ENCODE measurements around the gene RAB14. TPM values are rescaled to one million over a fixed set of nuclear protein-coding genes. Genes with fewer than 3 reads are reported as not detected.

Gene RAB14
- total and polyA plus RNA-seq, 10 of the 15 experiments (the other 5 are each of a cell fraction or from before 2014, with no cell fraction given) = 16.7 to 59.9 (median 25.4) TPM

DNA sequence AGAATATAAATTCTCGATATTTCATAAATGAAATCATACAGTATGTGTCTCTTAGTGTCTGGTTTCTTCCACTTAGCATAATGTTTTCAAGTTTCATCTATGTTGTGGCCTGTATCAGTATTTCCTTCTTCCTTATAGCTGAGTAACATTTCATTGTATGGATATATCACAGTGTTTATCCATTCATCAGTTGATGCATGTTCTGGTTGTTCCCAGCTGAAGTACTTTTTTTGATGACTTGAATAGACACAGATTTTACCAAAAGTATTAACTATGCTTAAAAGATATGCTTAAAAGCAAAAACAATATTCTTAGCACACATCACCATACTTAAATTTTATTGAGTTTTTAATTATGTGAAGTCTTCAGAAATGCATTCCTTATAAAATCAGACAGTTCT lies 12.7 kb downstream of the RAB14 start:
- in situ Hi-C loops (cut with MboI) = no loop called here
- TF ChIP-seq ASH2L (IDR thresholded peaks at IDR 0.05; ENCODE audit: borderline replicate concordance, low read depth) (no peak), JUND (IDR thresholded peaks at IDR 0.05; ENCODE audit: low read depth, low read length) (no peak), PAX5 (IDR thresholded peaks at IDR 0.05; ENCODE audit: borderline replicate concordance, low read depth, low read length) (no peak), CEBPZ (IDR thresholded peaks at IDR 0.05; ENCODE audit: low read depth, low read length) (no peak), YBX1 (IDR thresholded peaks at IDR 0.05) (no peak), BMI1 (IDR thresholded peaks at IDR 0.05; ENCODE audit: borderline replicate concordance) (no peak), BCLAF1 (IDR thresholded peaks at IDR 0.05) (no peak), REST (IDR thresholded peaks at IDR 0.05; ENCODE audit: low read depth, low read length) (no peak), ZBTB4 (CRISPR knock-in tag; IDR thresholded peaks at IDR 0.05) (no peak), BRCA1 (IDR thresholded peaks at IDR 0.05; ENCODE audit: low read depth, low read length) (no peak), TCF12 (IDR thresholded peaks at IDR 0.05; ENCODE audit: low read depth, low read length) (no peak)

More for the DNA sequence above, 12.7 kb downstream of the RAB14 start:
- Histone ChIP-seq H2AFZ (ENCODE audit: control insufficient read depth, low read depth, low read length) (no peak overlapping the region), H3K9me3 (replicated peaks; ENCODE audit: control insufficient read depth, insufficient read depth, low read length) (no peaks in the 10 kb centered on the region), H4K20me1 (ENCODE audit: control insufficient read depth, insufficient read depth) (no peaks in the 10 kb centered on the region; the same call in 1 of the 2 replicates), H3K4me1 (ENCODE audit: control insufficient read depth, insufficient read depth, low read length) (peaks cover 14% of the 10 kb centered on the region), H3K27me3 (replicated peaks in 1 of 2; ENCODE audit: control insufficient read depth in 2 of 2, insufficient read depth in 2 of 2, low read length in 1 of 2) (no peaks in the 10 kb centered on the region), H3K4me3 (no peak overlapping the region), H3K27ac (ENCODE audit: control insufficient read depth, insufficient read depth) (no peak overlapping the region), H3K36me3 (ENCODE audit: control insufficient read depth in 2 of 2, insufficient read depth in 2 of 2, low read length in 1 of 2) (peaks cover 0 to 3% of the 10 kb centered on the region in 2 experiments; a peak in 2 of 4 replicates), H3K4me2 (ENCODE audit: control insufficient read depth, insufficient read depth) (no peak overlapping the region), H3K79me2 (ENCODE audit: control insufficient read depth, insufficient read depth, low read length) (peaks cover 93% of the 10 kb centered on the region), H3K9ac (ENCODE audit: control insufficient read depth, insufficient read depth, low read length) (no peak overlapping the region)
- no TSS peak for BruUV-seq (replicated peaks)
- intact Hi-C loops (cut with micrococcal nuclease; ENCODE audit: unreplicated experiment) = no loop called here
- ChIA-PET SMC1A (ENCODE audit: uncharacterized antibody, unreplicated experiment) (interaction anchor here (1.1 to 5.6 kb wide), 2 partner anchors 10 to 27 kb away, joined by 3 to 44 read pairs; no protein-coding TSS in a partner anchor), POLR2A (interaction anchor here (0.5 to 2.0 kb wide), 4 partner anchors 11 to 68 kb away, joined by 3 to 5 read pairs (median 4); no protein-coding TSS in a partner anchor), RAD21 (ENCODE audit: unreplicated experiment) (no interaction called here), CTCF (interaction anchor here (1.5 kb wide), 1 partner anchor 20 kb away, joined by 3 read pairs; no protein-coding TSS in a partner anchor)
- ATAC-seq (no peak), FAIRE-seq (no peak), DNase-seq (ENCODE audit: low read depth, low spot score) (no peak)
- 97% methylated on average over 1 of the region's 1 CpG for WGBS (ENCODE audit: insufficient coverage, insufficient replicate concordance, low lambda C conversion rate, missing lambda C conversion rate)
